ENCODE data around the gene DSCAML1.

DSCAML1 gene

GRCh38 chr11:117489999-117490679, 306.9 kb downstream of the DSCAML1 start:
- no peak for DNase-seq (ENCODE audit: low spot score)

GRCh38 chr11:117488996-117489952, 307.7 kb downstream of the DSCAML1 start:
- DNase-seq (ENCODE audit: low spot score): no peak

GRCh38 chr11:117486059-117486458, 311.0 kb downstream of the DSCAML1 start:
- no peak for DNase-seq (ENCODE audit: low spot score)

GRCh38 chr11:117484156-117484555, 312.9 kb downstream of the DSCAML1 start:
- no peak for DNase-seq (ENCODE audit: low spot score)

GRCh38 chr11:117483372-117483771, 313.6 kb downstream of the DSCAML1 start:
- no peak for DNase-seq (ENCODE audit: low spot score)

- no peak for DNase-seq (ENCODE audit: low spot score)
These were observed 314.1 kb downstream of the DSCAML1 start for GRCh38 chr11:117482881-117483280.

GRCh38 chr11:117481885-117482284, 315.1 kb downstream of the DSCAML1 start:
- DNase-seq (ENCODE audit: low spot score): no peak

GRCh38 chr11:117481036-117481435, 316.0 kb downstream of the DSCAML1 start:
- no peak for DNase-seq (ENCODE audit: low spot score)

- no peak for DNase-seq (ENCODE audit: low spot score)
These were observed 316.8 kb downstream of the DSCAML1 start for GRCh38 chr11:117480221-117480620.

GRCh38 chr11:117479372-117479771, 317.6 kb downstream of the DSCAML1 start:
- peak; percentile 59 for DNase-seq (ENCODE audit: low spot score)

- no peak for DNase-seq (ENCODE audit: low spot score)
These were observed 318.1 kb downstream of the DSCAML1 start for GRCh38 chr11:117478926-117479325.

GRCh38 chr11:117478126-117478860, 318.7 kb downstream of the DSCAML1 start:
- DNase-seq (ENCODE audit: low spot score): no peak

- DNase-seq (ENCODE audit: low spot score): no peak
These were observed 319.3 kb downstream of the DSCAML1 start for GRCh38 chr11:117477721-117478120.

GRCh38 chr11:117476531-117477142, 320.4 kb downstream of the DSCAML1 start:
- DNase-seq (ENCODE audit: low spot score): no peak

GRCh38 chr11:117475716-117476530, 321.1 kb downstream of the DSCAML1 start:
- no peak for DNase-seq (ENCODE audit: low spot score)

GRCh38 chr11:117473481-117474091, 323.4 kb downstream of the DSCAML1 start:
- DNase-seq (ENCODE audit: low spot score): no peak

GRCh38 chr11:117471776-117472175, 325.2 kb downstream of the DSCAML1 start:
- DNase-seq (ENCODE audit: low spot score): no peak

- DNase-seq (ENCODE audit: low spot score): no peak
These were observed 326.4 kb downstream of the DSCAML1 start for GRCh38 chr11:117470576-117470975.

GRCh38 chr11:117468888-117469287, 328.1 kb downstream of the DSCAML1 start:
- DNase-seq (ENCODE audit: low spot score): no peak

- DNase-seq (ENCODE audit: low spot score): no peak
These were observed 329.2 kb downstream of the DSCAML1 start for GRCh38 chr11:117467770-117468169.

GRCh38 chr11:117466966-117467365, 330.1 kb downstream of the DSCAML1 start:
- no peak for DNase-seq (ENCODE audit: low spot score)

Measured in NAMALWA (cell line).